ENCODE data around the gene KRT40.
A peak's percentile ranks its signal among the peaks of the same experiment; 100 is the strongest.

KRT40 gene

GRCh38 chr17:40995116-40995515, 11.0 kb upstream of the KRT40 start:
- no peaks in the 10 kb centered on the region for H3K9me3 ChIP-seq (ENCODE audit: control insufficient read depth, low read length)
- H3K27me3 ChIP-seq (replicated peaks; ENCODE audit: control insufficient read depth, insufficient read depth, low read length): peaks cover 3% of the 10 kb centered on the region

DNA sequence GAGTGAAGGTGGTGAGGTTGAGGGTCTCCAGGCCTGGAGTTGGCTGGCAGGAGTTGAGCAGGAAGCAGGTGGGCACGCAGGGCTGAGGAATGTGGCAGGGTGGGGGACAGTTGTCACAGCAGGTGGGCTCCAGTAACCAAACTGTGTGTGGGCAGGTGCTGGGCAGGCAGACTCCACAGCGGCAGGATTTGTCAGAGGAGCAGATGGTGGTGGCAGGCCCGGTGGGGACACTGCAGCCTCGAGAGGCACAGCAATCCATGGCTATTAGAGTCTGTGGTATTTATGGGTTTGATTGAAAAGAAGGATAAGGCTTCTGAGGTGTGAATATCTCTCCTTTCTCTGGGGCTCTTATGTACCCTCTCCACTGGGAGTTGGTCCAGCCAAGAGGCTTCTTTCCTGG, 9.7 kb upstream of the KRT40 start, which contains the start of gene KRTAP3-3:
Gene KRTAP3-3 (minus strand): TSS at position 326 of the 400 bp plus-strand sequence. CDS start 67 bp downstream, at position 259.
- no peak within 1 kb of the TSS for H3K4me3 ChIP-seq (ENCODE audit: low read length)
- no peaks in the 10 kb centered on the region for H3K36me3 ChIP-seq (ENCODE audit: control insufficient read depth, insufficient read depth, low read length, severe bottlenecking)
- H3K9ac ChIP-seq (ENCODE audit: low read length): no peak within 1 kb of the TSS
- no peak for DNase-seq (ENCODE audit: low read depth)
- H3K9me3 ChIP-seq (ENCODE audit: control insufficient read depth, low read length): no peaks in the 10 kb centered on the region
- H3K4me1 ChIP-seq (ENCODE audit: control insufficient read depth, insufficient read depth, low read length): no peaks in the 10 kb centered on the region
- peaks cover 3% of the 10 kb centered on the region for H3K27me3 ChIP-seq (replicated peaks; ENCODE audit: control insufficient read depth, insufficient read depth, low read length)

More at GRCh38 chr17:40995116-40995515, 11.0 kb upstream of the KRT40 start:
- no peak overlapping the region for H3K4me3 ChIP-seq (ENCODE audit: low read length)
- H3K4me1 ChIP-seq (ENCODE audit: control insufficient read depth, insufficient read depth, low read length): no peaks in the 10 kb centered on the region
- H3K9ac ChIP-seq (ENCODE audit: low read length): no peak overlapping the region
- DNase-seq (ENCODE audit: low read depth): no peak
- no peaks in the 10 kb centered on the region for H3K36me3 ChIP-seq (ENCODE audit: control insufficient read depth, insufficient read depth, low read length, severe bottlenecking)

DNA sequence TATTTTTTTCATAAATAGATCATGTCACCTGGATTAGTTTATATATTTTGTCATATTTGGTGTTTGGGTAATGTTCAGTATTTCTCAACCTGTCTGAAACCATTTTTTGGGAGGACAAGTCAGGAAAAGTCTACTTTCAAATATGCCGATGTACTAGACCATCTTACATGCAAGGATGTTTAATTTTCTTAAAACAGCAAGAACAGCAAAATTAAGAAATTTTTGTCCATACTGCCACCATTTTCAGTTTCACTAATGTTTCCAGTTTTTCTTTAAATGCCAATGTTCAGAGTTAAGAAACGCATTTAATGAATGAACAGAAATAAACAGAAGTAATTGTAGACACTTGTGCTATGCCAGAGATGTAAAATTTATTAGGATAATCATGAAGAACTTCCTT, 9.0 kb upstream of the KRT40 start:
- DNase-seq (ENCODE audit: low read depth): no peak
- no peaks in the 10 kb centered on the region for H3K9me3 ChIP-seq (ENCODE audit: control insufficient read depth, low read length)

GRCh38 chr17:40992666-40993065, 8.5 kb upstream of the KRT40 start:
- no peaks in the 10 kb centered on the region for H3K4me1 ChIP-seq (ENCODE audit: control insufficient read depth, insufficient read depth, low read length)
- no peaks in the 10 kb centered on the region for H3K36me3 ChIP-seq (ENCODE audit: control insufficient read depth, insufficient read depth, low read length, severe bottlenecking)
- no peak overlapping the region for H3K4me3 ChIP-seq (ENCODE audit: low read length)
- H3K9me3 ChIP-seq (ENCODE audit: control insufficient read depth, low read length): no peaks in the 10 kb centered on the region
- H3K27me3 ChIP-seq (replicated peaks; ENCODE audit: control insufficient read depth, insufficient read depth, low read length): peaks cover 3% of the 10 kb centered on the region
- no peak for DNase-seq (ENCODE audit: low read depth)
- no peak overlapping the region for H3K9ac ChIP-seq (ENCODE audit: low read length)

More for the DNA sequence above, 9.0 kb upstream of the KRT40 start:
- no peak overlapping the region for H3K9ac ChIP-seq (ENCODE audit: low read length)
- no peaks in the 10 kb centered on the region for H3K4me1 ChIP-seq (ENCODE audit: control insufficient read depth, insufficient read depth, low read length)
- H3K4me3 ChIP-seq (ENCODE audit: low read length): no peak overlapping the region
- H3K27me3 ChIP-seq (replicated peaks; ENCODE audit: control insufficient read depth, insufficient read depth, low read length): peaks cover 3% of the 10 kb centered on the region
- no peaks in the 10 kb centered on the region for H3K36me3 ChIP-seq (ENCODE audit: control insufficient read depth, insufficient read depth, low read length, severe bottlenecking)

DNA sequence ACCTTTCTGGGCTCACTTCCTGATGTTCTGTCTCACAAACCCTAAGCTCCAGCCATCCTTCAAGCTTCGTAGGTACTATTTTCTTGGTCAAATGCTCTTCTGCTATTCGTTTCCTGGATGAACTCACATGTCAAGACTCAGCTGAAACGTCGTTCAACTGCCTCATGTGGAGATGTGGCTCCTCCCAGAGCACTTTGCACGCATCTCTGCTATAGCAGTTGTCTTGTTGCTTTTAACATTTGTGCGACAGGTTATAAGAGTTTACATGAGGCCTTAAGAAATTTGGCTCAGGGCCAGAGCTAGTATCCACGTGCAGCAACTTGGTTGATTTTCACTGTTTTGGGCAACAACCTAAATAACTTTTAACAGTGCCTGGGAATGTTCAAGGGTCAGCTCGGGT, 2.8 kb upstream of the KRT40 start:
- no peak for DNase-seq (ENCODE audit: low read depth)
- Histone ChIP-seq H3K9ac (ENCODE audit: low read length) (no peak overlapping the region), H3K36me3 (ENCODE audit: control insufficient read depth, insufficient read depth, low read length, severe bottlenecking) (no peaks in the 10 kb centered on the region), H3K27me3 (replicated peaks; ENCODE audit: control insufficient read depth, insufficient read depth, low read length) (no peaks in the 10 kb centered on the region), H3K9me3 (ENCODE audit: control insufficient read depth, low read length) (no peaks in the 10 kb centered on the region), H3K4me3 (ENCODE audit: low read length) (no peak overlapping the region), H3K4me1 (ENCODE audit: control insufficient read depth, insufficient read depth, low read length) (no peaks in the 10 kb centered on the region)

DNA sequence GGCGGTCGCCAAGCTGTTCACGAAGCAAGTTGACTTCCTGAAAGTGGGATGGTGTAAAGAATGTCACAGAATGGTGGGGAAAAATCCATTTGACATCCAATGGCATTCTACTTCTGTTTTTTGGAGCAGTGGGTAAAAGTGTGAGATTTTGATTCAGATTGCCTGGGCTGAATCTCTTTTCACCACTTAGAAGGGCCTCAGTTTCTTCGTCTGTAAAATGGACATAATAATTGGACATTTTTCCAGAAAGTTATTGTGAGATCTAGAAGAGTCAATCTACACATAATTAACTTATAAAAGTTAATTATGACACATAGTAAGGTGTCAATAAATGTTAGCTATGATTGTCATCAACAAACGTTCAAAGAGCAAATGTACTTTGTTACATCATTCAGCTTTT, 3.0 kb downstream of the KRT40 start:
- no peak for DNase-seq (ENCODE audit: low read depth)
- H3K27me3 ChIP-seq (replicated peaks; ENCODE audit: control insufficient read depth, insufficient read depth, low read length): no peaks in the 10 kb centered on the region
- peaks cover 10% of the 10 kb centered on the region for H3K4me1 ChIP-seq (ENCODE audit: control insufficient read depth, insufficient read depth, low read length)
- no peak overlapping the region for H3K9ac ChIP-seq (ENCODE audit: low read length)
- H3K9me3 ChIP-seq (ENCODE audit: control insufficient read depth, low read length): no peaks in the 10 kb centered on the region
- H3K4me3 ChIP-seq (ENCODE audit: low read length): peak overlapping the region; percentile 62
- no peaks in the 10 kb centered on the region for H3K36me3 ChIP-seq (ENCODE audit: control insufficient read depth, insufficient read depth, low read length, severe bottlenecking)

- H3K4me1 ChIP-seq (ENCODE audit: control insufficient read depth, insufficient read depth, low read length): peaks cover 10% of the 10 kb centered on the region
- no peaks in the 10 kb centered on the region for H3K36me3 ChIP-seq (ENCODE audit: control insufficient read depth, insufficient read depth, low read length, severe bottlenecking)
- H3K9ac ChIP-seq (ENCODE audit: low read length): no peak overlapping the region
- DNase-seq (ENCODE audit: low read depth): no peak
- H3K4me3 ChIP-seq (ENCODE audit: low read length): peak overlapping the region; percentile 62
- H3K27me3 ChIP-seq (replicated peaks; ENCODE audit: control insufficient read depth, insufficient read depth, low read length): no peaks in the 10 kb centered on the region
- H3K9me3 ChIP-seq (ENCODE audit: control insufficient read depth, low read length): no peaks in the 10 kb centered on the region
Measured at GRCh38 chr17:40980596-40980995, 3.5 kb downstream of the KRT40 start.

GRCh38 chr17:40980117-40980516, 4.0 kb downstream of the KRT40 start:
- H3K9me3 ChIP-seq (ENCODE audit: control insufficient read depth, low read length): no peaks in the 10 kb centered on the region
- no peak for DNase-seq (ENCODE audit: low read depth)
- H3K4me3 ChIP-seq (ENCODE audit: low read length): no peak overlapping the region
- no peaks in the 10 kb centered on the region for H3K36me3 ChIP-seq (ENCODE audit: control insufficient read depth, insufficient read depth, low read length, severe bottlenecking)
- no peak overlapping the region for H3K9ac ChIP-seq (ENCODE audit: low read length)
- peaks cover 10% of the 10 kb centered on the region for H3K4me1 ChIP-seq (ENCODE audit: control insufficient read depth, insufficient read depth, low read length)
- no peaks in the 10 kb centered on the region for H3K27me3 ChIP-seq (replicated peaks; ENCODE audit: control insufficient read depth, insufficient read depth, low read length)

- Histone ChIP-seq H3K9me3 (ENCODE audit: control insufficient read depth, low read length) (no peaks in the 10 kb centered on the region), H3K9ac (ENCODE audit: low read length) (no peak overlapping the region), H3K4me1 (ENCODE audit: control insufficient read depth, insufficient read depth, low read length) (peaks cover 10% of the 10 kb centered on the region), H3K4me3 (ENCODE audit: low read length) (no peak overlapping the region), H3K27me3 (replicated peaks; ENCODE audit: control insufficient read depth, insufficient read depth, low read length) (no peaks in the 10 kb centered on the region), H3K36me3 (ENCODE audit: control insufficient read depth, insufficient read depth, low read length, severe bottlenecking) (no peaks in the 10 kb centered on the region)
- no peak for DNase-seq (ENCODE audit: low read depth)
Measured at GRCh38 chr17:40978575-40979151, 5.5 kb downstream of the KRT40 start.

DNA sequence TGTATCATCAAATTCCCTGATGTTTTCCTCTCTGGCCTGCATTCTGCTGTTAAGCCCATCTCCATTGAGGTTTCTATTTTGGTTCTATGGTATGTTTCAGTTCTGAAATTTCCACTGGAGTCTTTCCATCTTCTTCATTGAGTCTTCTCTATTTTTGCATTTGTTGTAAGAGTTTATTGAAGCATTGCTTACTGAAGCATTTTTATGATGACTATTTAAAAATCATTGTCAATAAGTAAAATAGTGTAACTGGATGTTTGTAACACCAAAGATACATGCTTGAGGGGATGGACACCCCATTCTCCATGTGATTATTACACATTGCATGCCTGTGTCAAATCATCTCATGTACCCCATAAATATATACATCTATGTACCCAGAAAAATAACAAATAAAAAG, 8.6 kb downstream of the KRT40 start:
- no peak overlapping the region for H3K4me3 ChIP-seq (ENCODE audit: low read length)
- peaks cover 4% of the 10 kb centered on the region for H3K4me1 ChIP-seq (ENCODE audit: control insufficient read depth, insufficient read depth, low read length)
- H3K9me3 ChIP-seq (ENCODE audit: control insufficient read depth, low read length): no peaks in the 10 kb centered on the region
- no peaks in the 10 kb centered on the region for H3K27me3 ChIP-seq (replicated peaks; ENCODE audit: control insufficient read depth, insufficient read depth, low read length)
- DNase-seq (ENCODE audit: low read depth): no peak
- no peak overlapping the region for H3K9ac ChIP-seq (ENCODE audit: low read length)
- H3K36me3 ChIP-seq (ENCODE audit: control insufficient read depth, insufficient read depth, low read length, severe bottlenecking): no peaks in the 10 kb centered on the region

DNA sequence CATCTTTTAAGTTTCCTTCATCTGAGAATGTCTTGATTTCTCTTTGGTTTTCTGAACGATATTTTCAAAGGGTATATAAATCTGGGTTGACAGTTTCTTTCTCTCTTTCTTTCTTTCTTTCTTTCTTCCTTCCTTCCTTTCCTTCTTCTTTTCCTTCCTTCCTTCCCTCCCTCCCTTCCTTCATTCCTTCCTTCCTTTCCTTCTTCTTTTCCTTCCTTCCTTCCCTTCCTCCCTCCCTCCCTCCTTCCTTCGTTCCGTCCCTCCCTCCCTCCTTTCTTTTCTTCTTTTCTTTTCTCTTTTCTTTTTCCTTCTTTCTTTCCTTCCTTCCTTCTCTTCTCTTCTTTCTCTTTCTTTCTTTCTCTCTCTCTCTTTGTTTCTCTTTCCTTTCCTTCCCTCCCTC, 9.8 kb downstream of the KRT40 start:
- DNase-seq (ENCODE audit: low read depth): no peak
- H3K9me3 ChIP-seq (ENCODE audit: control insufficient read depth, low read length): no peaks in the 10 kb centered on the region
- no peak overlapping the region for H3K9ac ChIP-seq (ENCODE audit: low read length)
- H3K4me3 ChIP-seq (ENCODE audit: low read length): no peak overlapping the region
- no peaks in the 10 kb centered on the region for H3K4me1 ChIP-seq (ENCODE audit: control insufficient read depth, insufficient read depth, low read length)
- H3K27me3 ChIP-seq (replicated peaks; ENCODE audit: control insufficient read depth, insufficient read depth, low read length): no peaks in the 10 kb centered on the region
- H3K36me3 ChIP-seq (ENCODE audit: control insufficient read depth, insufficient read depth, low read length, severe bottlenecking): no peaks in the 10 kb centered on the region

- Histone ChIP-seq H3K4me3 (ENCODE audit: low read length) (no peak overlapping the region), H3K9me3 (ENCODE audit: control insufficient read depth, low read length) (no peaks in the 10 kb centered on the region), H3K9ac (ENCODE audit: low read length) (no peak overlapping the region), H3K36me3 (ENCODE audit: control insufficient read depth, insufficient read depth, low read length, severe bottlenecking) (no peaks in the 10 kb centered on the region), H3K4me1 (ENCODE audit: control insufficient read depth, insufficient read depth, low read length) (no peaks in the 10 kb centered on the region), H3K27me3 (replicated peaks; ENCODE audit: control insufficient read depth, insufficient read depth, low read length) (no peaks in the 10 kb centered on the region)
- no peak for DNase-seq (ENCODE audit: low read depth)
Measured at GRCh38 chr17:40967582-40967981, 16.5 kb downstream of the KRT40 start.
